Endodermal cell (in vitro differentiated cells): Measurements from ENCODE around the gene RBM26. TPM values are rescaled to one million over a fixed set of nuclear protein-coding genes. Genes with fewer than 3 reads are reported as not detected.
A peak's percentile ranks its signal among the peaks of the same experiment; 100 is the strongest.

Source experiments
- DNase-seq: peaks from one replicate; pipeline ENCODE4 v3.0.0-alpha.2; 2017
- H3K27ac ChIP-seq: 2 replicates; pipeline ENCODE4 v1.5.1; 2013; ENCODE audit warnings: mild to moderate bottlenecking, low read depth, low read length, moderate library complexity
- H3K27me3 ChIP-seq: 2 replicates; pipeline ENCODE4 v1.6.1; 2013; ENCODE audit warnings: mild to moderate bottlenecking, low read length, moderate library complexity; ENCODE audit not compliant: insufficient read depth, control insufficient read depth, poor library complexity, severe bottlenecking
- H3K36me3 ChIP-seq: 2 replicates; pipeline ENCODE4 v1.7.0; 2013; ENCODE audit warnings: mild to moderate bottlenecking, low read length, moderate library complexity; ENCODE audit not compliant: control insufficient read depth, insufficient read depth
- H3K4me1 ChIP-seq: one replicate; pipeline ENCODE4 v1.7.0; 2013; ENCODE audit warnings: low read length; ENCODE audit not compliant: control insufficient read depth, insufficient read depth
- H3K4me3 ChIP-seq: 2 replicates; pipeline ENCODE4 v1.5.1; 2013; ENCODE audit warnings: mild to moderate bottlenecking, low read length, moderate library complexity
- H3K9ac ChIP-seq: 2 replicates; pipeline ENCODE4 v1.6.1; 2013; ENCODE audit warnings: mild to moderate bottlenecking, low read length, moderate library complexity; ENCODE audit not compliant: poor library complexity, severe bottlenecking; ENCODE audit errors: extremely low read depth
- H3K9me3 ChIP-seq: 2 replicates; pipeline ENCODE4 v1.6.1; 2013; ENCODE audit warnings: mild to moderate bottlenecking, low read length, moderate library complexity; ENCODE audit not compliant: control insufficient read depth
- H3K27ac Mint-ChIP-seq: 2 replicates; pipeline ENCODE4 v1.8.0; 2020; ENCODE audit warnings: mixed read lengths
- H3K27me3 Mint-ChIP-seq: 2 replicates; pipeline ENCODE4 v1.8.0; 2021; ENCODE audit warnings: mild to moderate bottlenecking, mixed read lengths; ENCODE audit not compliant: insufficient read depth
- H3K36me3 Mint-ChIP-seq: 2 replicates; pipeline ENCODE4 v1.8.0; 2020; ENCODE audit warnings: low read depth, mixed read lengths
- H3K4me1 Mint-ChIP-seq: 2 replicates; pipeline ENCODE4 v1.8.0; 2020; ENCODE audit warnings: mixed read lengths
- H3K4me3 Mint-ChIP-seq: 2 replicates; pipeline ENCODE4 v1.8.0; 2020; ENCODE audit warnings: mild to moderate bottlenecking, moderate library complexity, mixed read lengths
- H3K9me3 Mint-ChIP-seq: 2 replicates; pipeline ENCODE4 v1.8.0; 2020; ENCODE audit warnings: mild to moderate bottlenecking, mixed read lengths
- WGBS, 2 experiments: methylation state at CpG; one replicate each; pipeline versions ENCODE4 v1.1.5 to v1.1.7; 2013; ENCODE audit warnings: missing lambda C conversion rate in 2 of 2, mixed read lengths in 1 of 2; ENCODE audit not compliant: insufficient coverage in 1 of 2, insufficient read length in 1 of 2; 5-methylcytosine and 5-hydroxymethylcytosine counted together
- total RNA-seq, 2 donors: library from RNA; stranded (reverse); fragmentation: NEBNext Ultra II Directional in 1 of 2; extraction: Animal tissue kit (Norgen Biotek cat#: 25700) in 1 of 2; gene quantifications; 2 replicates in 1 of 2; 3 replicates in 1 of 2; pipeline ENCODE4 v1.2.1, GENCODE V29; 2021
- TF ChIP-seq, protein P1 (sequence below): fragments of 200-600 bp; sonication (generic); conservative IDR thresholded peaks from 2 replicates; pipeline ENCODE4 v1.5.0; 2021; ENCODE audit warnings: antibody characterized with exemption, mild to moderate bottlenecking

Gene RBM26
- total RNA-seq, 2 donors from 2014 or later: 65.0 to 81.7 TPM

- no peak overlapping the region for H3K27ac ChIP-seq
- Mint-ChIP-seq H3K27me3 (no peaks in the 10 kb centered on the region), H3K9me3 (no peaks in the 10 kb centered on the region), H3K4me1 (peaks cover 20% of the 10 kb centered on the region), H3K27ac (peak overlapping the region; percentile 40), H3K36me3 (peaks cover 2% of the 10 kb centered on the region), H3K4me3 (no peak overlapping the region)
- H3K4me3 ChIP-seq: no peak overlapping the region
- H3K36me3 ChIP-seq: peaks cover 9% of the 10 kb centered on the region
- 80 to 81% methylated on average over 1 to 4 of the region's 4 CpGs for WGBS, 2 experiments
- peaks cover 6% of the 10 kb centered on the region for H3K4me1 ChIP-seq
- no peaks in the 10 kb centered on the region for H3K27me3 ChIP-seq
- H3K9ac ChIP-seq: no peak overlapping the region
- no peaks in the 10 kb centered on the region for H3K9me3 ChIP-seq
- no peak for DNase-seq
- TF ChIP-seq, protein P1, sequence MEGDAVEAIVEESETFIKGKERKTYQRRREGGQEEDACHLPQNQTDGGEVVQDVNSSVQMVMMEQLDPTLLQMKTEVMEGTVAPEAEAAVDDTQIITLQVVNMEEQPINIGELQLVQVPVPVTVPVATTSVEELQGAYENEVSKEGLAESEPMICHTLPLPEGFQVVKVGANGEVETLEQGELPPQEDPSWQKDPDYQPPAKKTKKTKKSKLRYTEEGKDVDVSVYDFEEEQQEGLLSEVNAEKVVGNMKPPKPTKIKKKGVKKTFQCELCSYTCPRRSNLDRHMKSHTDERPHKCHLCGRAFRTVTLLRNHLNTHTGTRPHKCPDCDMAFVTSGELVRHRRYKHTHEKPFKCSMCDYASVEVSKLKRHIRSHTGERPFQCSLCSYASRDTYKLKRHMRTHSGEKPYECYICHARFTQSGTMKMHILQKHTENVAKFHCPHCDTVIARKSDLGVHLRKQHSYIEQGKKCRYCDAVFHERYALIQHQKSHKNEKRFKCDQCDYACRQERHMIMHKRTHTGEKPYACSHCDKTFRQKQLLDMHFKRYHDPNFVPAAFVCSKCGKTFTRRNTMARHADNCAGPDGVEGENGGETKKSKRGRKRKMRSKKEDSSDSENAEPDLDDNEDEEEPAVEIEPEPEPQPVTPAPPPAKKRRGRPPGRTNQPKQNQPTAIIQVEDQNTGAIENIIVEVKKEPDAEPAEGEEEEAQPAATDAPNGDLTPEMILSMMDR: no peak
Observed at GRCh38 chr13:79387853-79388252, 18.2 kb downstream of the RBM26 start.

DNA sequence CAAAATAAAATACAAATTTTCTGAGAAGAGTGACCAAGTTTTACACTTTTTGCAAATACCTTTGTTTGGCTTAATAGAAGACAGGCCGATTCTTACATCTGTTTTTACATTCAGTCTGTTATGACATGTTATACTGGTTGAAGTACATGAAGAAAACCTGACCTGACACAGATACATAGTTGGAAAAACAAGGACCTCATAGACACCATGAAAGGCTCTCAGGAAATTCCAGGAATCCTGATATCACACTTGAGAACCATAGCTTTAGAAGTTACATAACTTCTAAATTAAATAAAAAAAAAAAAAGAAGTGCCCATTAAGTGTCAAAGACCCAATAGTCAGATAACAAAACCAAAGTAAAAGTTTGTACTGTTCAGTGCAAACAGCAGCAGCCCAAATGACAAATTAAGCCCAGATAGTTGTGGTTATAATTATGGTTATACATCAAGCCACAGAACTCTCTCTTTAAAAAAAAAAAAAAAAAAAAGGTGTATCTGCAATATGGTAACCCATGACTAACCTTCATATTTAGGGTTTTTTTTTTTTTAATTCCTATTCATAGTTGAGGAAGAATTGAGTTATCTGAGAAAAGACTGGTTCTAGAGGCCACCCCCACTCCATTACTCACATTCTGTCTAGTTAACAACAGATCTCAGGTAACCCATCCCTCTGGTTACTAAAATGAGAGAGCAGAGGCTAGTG is 19.8 kb downstream of the RBM26 start:
- WGBS, 2 experiments: 90% methylated on average over 1 of the region's 1 CpG; no CpG with 5 or more reads in 1 of the 2 experiments
- H3K4me3 ChIP-seq: no peak overlapping the region
- H3K27ac Mint-ChIP-seq: no peak overlapping the region
- DNase-seq: no peak
- TF ChIP-seq, protein P1: no peak
- peaks cover 9% of the 10 kb centered on the region for H3K36me3 ChIP-seq
- H3K27me3 ChIP-seq: no peaks in the 10 kb centered on the region
- no peaks in the 10 kb centered on the region for H3K27me3 Mint-ChIP-seq
- no peaks in the 10 kb centered on the region for H3K9me3 Mint-ChIP-seq
- H3K4me1 ChIP-seq: peaks cover 8% of the 10 kb centered on the region
- no peak overlapping the region for H3K9ac ChIP-seq
- no peak overlapping the region for H3K4me3 Mint-ChIP-seq
- no peak overlapping the region for H3K27ac ChIP-seq
- H3K36me3 Mint-ChIP-seq: peaks cover 2% of the 10 kb centered on the region
- no peaks in the 10 kb centered on the region for H3K9me3 ChIP-seq
- peaks cover 28% of the 10 kb centered on the region for H3K4me1 Mint-ChIP-seq

DNA sequence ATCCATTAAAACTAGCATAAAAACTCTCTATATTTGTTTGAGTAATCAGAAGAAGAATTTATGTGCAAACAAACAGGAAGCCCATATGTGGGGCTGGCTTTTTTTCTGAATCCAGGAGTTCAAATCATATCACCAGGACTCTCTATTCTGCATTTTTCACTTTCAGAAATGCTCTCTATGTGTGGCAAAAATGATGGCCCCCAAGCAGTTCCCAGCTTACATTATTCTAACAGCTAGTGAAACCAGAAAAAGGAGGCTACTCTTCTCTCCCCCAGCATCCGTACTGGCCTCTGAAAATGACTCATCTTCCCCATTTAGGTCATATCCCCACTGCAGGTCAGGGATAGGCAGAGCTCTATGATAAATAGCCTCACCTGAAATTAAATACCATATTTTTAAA is 20.4 kb downstream of the RBM26 start:
- 92% methylated on average over 1 of the region's 1 CpG; no CpG with 5 or more reads in 1 of the 2 experiments for whole genome bisulfite sequencing, 2 experiments
- no peak overlapping the region for H3K4me3 Mint-ChIP-seq
- DNase-seq: no peak
- no peak overlapping the region for H3K27ac Mint-ChIP-seq
- Histone ChIP-seq H3K36me3 (peaks cover 3% of the 10 kb centered on the region), H3K4me3 (no peak overlapping the region), H3K27ac (no peak overlapping the region), H3K9ac (no peak overlapping the region), H3K9me3 (no peaks in the 10 kb centered on the region), H3K27me3 (no peaks in the 10 kb centered on the region), H3K4me1 (peaks cover 8% of the 10 kb centered on the region)
- no peaks in the 10 kb centered on the region for H3K27me3 Mint-ChIP-seq
- H3K9me3 Mint-ChIP-seq: no peaks in the 10 kb centered on the region
- TF ChIP-seq, protein P1: no peak
- H3K36me3 Mint-ChIP-seq: peaks cover 2% of the 10 kb centered on the region
- H3K4me1 Mint-ChIP-seq: peaks cover 31% of the 10 kb centered on the region
